HG03354 (cell line): ENCODE data around the gene SMYD3.

Experiments used
- ATAC-seq: cut with Tn5 transposase; IDR thresholded peaks from one replicate; pipeline ENCODE4 v1.9.1; 2021; ENCODE audit warnings: mild to moderate bottlenecking; ENCODE audit not compliant: unreplicated experiment, poor library complexity, severe bottlenecking

SMYD3 gene

DNA sequence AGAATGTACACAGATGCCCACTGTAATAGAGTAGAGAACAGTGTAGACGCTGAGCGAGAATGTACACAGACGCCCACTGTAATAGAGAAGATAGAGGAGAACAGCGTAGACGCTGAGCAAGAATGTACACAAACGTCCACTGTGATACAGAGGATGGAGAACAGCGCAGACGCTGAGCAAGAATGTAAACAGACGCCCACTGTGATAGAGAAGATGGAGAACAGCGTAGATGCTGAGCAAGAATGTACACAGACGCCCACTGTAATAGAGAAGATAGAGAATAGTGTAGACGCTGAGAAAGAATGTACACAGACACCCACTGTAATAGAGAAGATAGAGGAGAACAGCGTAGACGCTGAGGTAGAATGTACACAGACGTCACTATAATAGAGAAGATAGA is 306.9 kb downstream of the SMYD3 start:
- ATAC-seq: no peak

DNA sequence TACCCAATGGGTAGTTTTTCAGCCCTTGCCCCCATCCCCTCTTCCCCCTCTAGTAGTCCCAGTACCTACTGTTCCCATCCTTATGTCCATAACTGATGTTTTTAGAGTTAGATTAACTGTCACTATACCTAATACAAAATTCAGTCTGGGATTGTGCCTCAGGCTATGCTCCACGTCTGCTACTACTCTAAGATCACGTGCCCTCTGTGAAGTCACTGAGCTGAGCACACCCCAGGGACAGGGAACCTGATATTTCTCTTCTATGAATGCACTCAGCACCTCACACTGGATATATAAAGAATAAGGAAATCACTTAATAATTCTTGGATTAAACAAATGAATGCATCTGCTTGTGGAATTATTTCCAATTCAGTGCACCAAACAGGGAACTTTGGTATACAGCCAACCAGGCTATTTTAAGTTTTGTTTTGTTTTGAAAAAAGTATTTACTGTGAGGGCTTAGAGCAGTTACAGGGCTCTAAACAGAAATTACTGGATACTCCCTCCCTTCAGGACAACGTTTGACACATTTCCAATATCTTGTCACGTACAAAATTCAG is 307.9 kb downstream of the SMYD3 start:
- ATAC-seq: no peak

DNA sequence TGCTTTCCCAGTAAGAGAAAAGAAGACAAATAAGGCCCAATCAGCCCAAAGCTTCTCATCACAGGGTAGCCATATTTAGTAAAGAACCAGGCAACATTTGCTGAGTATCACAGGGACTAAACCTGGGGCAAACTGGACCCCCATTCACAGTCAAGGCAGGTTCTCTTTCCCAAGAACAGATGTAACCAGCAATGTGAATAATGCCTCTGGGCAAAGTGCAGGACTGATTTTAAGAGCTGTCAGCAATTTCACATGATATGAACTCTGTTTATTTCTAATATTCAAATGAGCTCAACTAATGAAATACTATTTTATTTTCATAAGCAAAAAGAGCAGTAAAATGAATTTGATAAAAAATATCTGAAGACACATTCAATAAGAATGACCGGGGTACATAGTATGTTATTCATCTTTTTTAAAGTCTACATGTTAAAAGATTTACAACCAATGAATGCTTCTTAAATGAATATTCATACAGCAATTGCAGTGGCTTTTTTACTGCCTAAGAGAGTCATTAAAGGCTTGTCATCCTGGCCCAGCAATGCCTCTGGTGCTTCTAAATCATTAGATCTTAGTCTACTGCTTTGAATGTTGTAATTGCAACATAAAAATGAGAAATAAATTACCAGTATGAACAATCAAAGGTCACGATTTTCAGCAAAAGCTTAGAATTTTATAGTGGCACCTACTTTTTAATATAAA is 308.8 kb downstream of the SMYD3 start:
- no peak for ATAC-seq

DNA sequence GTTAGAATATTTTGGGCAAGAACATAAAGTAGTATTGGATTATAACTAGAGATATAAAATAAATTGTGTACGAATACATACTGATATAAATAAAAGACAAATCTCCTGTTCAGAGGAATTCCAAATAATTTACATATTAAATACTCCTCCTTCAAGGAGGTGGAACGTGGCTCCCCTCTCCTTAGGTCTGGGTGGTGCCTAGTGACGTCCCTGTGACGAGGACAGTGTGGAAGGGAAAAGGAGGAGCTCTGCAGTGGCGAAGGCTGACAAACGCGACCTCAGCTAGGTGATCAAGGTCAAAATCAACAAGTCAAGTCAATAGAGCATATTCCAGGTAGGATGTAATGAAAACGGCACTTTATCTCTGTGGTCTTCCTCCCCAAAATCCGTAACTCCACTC is 310.0 kb downstream of the SMYD3 start:
- ATAC-seq: no peak

DNA sequence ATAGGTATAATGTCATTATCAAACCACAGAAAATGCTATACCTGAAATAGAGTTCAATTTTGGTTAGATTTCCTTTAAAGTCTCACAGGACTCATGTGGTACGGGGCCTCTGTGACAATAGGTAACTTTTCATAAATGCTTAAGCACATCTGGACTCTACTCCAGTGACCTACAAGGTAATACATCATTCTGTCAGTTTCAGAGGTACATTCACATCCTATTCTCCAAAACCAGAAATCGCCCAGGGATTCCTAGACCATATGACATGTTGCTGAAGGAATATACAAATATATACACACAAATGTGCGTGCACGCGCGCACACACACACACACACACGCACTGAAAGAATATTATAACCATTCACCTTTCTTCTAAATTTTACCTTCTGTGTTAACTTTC is 311.8 kb downstream of the SMYD3 start:
- ATAC-seq: no peak

DNA sequence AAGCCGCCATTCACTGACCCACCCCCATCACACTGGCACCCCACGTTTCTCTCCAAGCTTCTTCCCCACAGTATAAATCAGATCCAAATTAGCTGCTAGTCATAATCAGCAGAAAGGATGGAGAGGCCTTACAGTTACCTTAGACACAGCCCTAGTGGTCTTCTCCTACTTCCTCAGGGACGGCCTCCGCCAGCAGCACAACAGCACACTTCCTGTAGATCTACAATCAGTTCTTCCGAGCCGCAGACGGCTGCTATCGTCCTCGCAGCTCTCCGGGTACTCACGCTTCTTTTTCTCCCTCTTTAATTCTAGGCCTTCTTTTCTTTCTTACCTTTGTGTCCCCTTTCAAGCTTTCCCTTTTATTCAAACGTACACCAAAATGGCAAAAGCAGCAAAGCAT is 313.5 kb downstream of the SMYD3 start:
- ATAC-seq: no peak

DNA sequence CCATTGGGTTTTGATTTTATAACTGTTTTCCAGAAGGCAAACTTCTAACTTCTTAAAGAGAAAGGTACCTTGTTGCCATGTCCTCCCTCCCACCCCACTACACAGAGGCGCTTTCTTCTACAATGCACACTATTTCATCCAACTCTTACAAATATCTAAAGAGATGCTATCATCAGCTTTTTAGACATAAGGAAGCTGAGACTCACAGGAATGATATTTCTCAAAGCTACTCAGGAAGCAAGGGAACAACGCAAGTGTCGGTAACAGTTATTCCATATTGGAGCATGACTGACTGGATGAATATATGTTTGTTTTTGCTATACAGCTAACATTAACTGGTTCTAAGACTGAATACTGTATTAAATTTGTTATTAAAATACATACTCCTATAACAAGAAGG is 318.0 kb downstream of the SMYD3 start:
- no peak for ATAC-seq

DNA sequence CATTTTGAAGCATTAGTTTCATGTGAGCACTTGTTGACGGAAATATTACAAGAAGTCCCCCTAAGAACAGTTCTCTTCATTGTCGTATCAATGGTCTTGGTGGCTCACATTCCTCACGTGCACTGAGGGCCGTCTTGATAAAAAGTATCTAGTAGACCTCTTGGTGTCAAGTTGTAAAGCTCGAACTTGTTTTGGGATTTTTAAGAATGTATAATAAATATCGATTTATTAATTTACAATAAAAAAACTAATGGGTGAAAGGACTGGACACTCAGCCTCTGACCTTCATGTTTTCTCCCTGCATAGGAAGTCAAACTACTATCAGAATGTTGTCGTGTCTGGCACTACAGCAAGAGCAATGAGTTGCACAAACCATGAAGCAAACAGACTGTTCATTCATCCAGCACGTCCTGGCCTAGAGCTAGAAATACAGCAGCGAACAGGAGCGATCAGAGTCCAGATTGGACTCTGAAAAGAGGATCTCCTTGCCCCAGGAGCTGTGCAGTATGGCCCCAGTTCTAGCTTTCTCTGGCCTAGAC is 319.2 kb downstream of the SMYD3 start:
- ATAC-seq: no peak

DNA sequence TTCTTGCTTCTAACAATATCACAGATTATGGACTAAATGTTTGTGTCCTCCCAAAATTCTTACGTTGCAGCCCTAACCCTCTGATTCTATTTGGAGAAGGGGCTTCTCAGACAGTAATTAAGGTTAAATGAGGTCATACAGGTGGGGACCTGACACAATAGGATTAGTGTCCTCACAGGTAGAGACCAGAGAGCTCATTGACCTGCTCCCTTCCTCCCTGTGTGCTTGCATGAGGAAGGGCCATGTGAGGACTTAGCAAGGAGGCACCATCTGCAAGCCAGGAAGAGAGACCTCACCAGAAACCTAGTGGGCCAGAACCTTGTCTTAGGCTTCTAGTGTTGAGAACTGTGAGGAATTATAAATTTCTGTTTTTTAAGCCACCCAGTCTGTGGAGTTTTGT is 322.6 kb downstream of the SMYD3 start:
- ATAC-seq: no peak

DNA sequence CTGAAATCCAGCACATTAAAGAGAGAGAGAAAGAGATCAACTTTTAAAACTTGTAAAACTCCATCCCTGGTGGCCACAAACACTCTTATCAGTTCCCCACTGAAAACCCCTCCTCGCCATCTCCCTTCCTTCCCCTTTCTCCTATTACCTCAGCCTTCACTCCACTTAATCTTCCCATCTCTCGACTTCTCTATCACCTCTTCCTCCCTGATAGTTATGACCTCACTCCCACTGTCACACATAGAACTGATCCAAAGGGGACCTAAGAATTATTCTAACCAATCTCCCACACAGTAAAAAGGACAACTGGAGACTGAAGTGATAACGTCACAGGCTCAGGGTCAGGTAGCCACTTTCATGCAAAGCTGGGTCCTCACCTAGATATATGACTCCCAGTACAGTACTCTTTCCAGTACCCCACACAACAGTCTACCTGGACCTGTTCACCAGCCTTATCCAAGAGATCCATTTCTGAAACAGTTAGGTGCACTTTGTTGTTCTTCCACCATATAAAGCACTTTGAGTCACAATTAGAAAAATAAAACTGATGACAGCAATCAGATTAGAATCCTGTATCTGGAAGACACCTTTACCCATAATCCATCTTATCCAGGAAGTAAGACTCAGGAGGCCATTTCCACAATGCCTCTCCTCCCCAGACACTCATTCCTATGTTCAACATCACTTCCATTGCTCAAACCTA is 324.8 kb downstream of the SMYD3 start:
- ATAC-seq: no peak

DNA sequence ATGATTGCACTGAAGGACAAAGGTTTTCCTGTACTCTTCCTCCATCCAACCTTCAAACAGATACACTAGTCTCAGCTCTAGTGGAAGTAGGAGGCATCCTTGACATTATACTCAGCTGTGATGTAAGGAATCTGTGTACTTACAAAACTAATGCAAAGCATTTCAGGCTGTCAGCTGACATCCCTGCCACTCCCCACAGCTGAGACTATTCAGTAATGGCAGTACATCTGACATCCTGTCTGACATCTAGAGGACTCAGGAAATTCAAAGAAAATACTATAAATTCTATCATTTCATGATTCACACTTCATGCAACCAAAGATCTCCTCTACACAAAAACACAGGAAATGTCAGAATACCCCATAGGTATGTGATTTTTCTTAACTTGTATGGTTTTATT is 325.8 kb downstream of the SMYD3 start:
- no peak for ATAC-seq

DNA sequence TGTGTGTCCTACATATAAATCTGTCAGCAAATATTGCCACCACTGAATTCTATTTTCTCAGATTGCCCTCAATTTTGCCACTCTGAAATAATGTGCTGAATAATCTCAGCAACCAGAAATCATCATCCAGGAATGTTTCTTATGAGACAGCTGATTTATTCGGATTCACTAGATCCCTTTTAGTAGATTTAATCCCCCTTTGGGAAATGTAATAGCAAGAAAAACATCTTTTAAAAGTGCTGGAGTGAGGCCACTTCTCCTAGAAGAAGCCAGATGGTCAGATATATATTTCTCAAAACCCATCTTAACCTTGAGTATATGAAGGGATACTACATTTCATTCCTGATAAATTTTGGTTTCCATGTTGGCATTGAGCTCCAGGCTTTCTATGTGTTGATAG is 327.7 kb downstream of the SMYD3 start:
- no peak for ATAC-seq

DNA sequence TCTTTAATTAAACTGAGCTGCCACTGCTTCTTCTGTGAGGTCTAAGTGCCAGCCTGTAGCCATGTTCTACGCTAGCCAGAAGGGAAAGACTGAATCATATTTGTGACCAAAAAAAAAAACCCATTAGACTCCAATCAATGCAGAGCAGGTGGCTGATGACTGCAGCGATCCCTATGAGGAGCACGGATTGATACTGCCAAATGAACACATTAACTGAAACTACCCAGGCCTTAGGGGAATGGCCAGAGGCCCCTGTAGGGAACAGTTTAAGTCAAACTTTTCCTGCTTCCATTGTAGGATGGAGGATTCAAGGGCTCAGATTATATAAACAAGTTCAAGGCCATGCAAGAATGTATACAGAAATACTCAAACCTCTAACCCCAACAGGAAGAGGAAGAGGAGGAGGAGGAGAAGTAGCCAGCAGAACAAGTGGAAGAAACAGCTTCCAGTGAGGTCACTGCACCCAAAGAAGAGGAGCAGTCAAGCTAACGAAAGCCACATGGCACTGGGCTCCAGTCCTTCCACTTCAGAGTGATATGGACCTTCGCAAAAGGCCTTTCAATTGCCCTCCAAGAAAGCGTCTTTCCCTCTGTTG is 328.3 kb downstream of the SMYD3 start:
- no peak for ATAC-seq

DNA sequence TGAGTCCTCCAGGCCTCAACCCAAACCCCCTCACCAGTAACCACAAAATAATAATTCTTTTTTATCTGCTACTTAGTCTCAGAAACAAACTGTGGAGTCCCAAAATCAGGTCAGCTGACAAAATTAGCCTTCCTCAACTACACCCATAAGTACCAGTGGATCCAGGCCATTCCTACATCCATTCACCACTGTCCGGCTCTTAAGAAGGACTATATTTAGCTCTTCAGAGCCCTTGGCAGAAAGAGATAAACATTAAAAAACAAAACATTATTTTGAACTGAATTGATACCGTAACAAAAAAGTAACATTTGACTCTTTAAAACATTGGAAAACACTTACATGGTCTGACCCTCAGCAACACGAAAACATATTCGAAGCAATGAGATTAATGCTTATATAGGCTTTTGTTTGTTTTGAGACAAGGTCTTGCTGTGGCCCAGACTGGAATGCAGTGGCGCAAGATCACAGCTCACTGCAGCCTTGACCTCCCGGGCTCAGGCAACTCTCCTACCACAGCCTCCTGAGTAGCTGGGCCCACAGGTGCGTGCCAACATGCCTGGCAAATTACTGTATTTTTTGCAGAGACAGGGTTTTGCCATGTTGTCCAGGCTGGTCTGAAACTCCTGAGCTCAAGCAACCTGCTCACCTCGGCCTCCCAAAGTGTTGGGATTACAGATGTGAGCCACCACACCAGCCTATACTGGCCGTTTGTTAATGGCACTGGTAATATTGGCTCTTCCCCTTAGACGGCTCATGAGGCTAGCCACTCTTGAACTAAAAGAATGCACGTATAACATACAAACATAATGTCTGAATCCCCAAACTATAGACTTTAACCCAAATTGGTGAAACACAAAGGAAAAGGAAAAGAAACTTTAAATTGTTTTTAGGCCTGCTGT is 330.7 kb downstream of the SMYD3 start:
- no peak for ATAC-seq

DNA sequence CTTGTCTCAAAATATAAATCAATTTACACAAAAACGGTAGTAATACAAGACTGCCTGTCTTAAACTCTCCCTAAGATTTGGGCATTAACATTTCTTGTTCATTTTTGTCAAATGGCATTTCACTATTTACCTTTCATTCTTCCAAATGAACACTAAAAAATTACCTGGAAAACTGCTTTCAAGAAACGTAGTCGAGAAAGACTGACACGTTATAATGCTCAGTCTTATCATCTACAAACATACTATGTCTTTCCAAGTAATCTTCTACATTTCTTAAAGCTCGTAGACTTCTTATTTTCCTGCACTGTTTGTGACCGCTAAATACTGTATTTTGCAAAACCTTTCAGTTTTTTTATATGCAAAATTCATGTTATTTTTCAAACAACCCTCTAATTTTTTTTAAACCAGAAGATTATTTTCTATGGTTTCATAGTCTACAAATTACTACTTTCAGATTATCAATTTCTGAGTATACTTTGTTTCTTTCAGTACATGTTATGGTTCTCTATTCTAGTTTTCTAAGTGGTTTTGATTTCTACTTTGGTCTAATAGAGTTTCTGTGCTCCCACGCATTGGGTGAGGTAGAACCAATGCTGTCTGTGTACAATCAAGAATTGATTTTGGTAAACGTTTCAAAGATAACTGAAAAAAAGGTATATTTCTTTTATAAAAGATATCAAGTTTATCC is 336.4 kb downstream of the SMYD3 start:
- peak; percentile 85 for ATAC-seq

DNA sequence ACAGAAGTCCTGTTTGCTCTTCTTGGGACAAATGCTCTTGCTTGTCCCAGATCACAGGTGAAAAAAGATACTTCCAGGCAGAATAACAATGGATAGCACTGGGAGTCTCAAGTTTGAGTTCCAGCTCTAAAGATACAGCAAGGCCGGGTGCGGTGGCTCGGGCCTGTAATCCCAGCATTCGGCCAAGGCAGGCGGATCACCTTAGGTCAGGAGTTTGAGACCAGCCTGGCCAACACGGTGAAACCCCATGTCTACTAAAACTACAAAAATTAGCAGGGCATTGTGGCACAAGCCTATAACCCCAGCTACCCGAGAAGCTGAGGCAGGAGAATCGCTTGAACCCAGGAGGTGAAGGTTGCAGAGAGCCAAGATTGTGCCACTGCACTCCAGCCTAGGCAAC is 337.6 kb downstream of the SMYD3 start:
- no peak for ATAC-seq

DNA sequence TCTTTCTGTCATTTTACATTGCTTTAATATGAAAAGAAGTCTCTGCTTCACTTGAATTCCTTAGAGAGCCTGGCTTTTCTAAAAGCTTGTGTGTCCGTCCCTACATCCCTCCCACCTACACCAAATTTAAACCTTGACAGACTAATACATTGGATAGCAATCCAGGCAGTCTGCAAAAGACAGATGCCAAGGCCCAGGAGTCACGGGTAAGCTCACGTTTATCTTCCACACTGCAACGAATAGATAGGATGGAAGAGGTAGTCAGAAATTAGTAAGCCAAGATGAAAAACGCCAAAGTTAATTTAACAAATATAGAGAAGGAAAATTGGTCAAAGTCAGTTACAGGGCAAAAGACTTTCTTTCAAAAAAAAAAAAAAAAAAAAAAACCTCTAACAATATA is 338.1 kb downstream of the SMYD3 start:
- no peak for ATAC-seq

DNA sequence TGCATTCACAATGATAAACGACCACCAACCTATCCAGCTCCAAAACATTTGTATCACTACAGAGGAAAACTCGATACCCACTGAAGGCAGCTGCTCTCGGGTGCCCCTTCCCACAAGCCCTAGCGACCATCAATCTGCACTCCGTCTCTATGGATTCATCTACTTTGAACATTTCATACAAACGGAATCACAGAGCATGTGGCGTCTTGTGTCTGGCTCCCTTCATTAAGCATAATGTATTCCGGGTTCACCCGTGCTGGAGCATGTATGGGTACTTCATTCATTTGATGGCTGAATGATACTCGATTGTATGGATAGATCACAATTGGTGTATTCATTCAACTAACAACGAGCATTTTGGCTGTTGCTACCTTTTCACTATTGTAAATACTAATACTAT is 340.2 kb downstream of the SMYD3 start:
- no peak for ATAC-seq
